ENCODE data around the gene RTP5.

GRCh38 chr2:241882091-241882625 lies 12.6 kb downstream of the RTP5 start:
- TF ChIP-seq CTCF (conservative IDR thresholded peaks at IDR 0.05; ENCODE audit: low read length) (peak; percentile 59), EZH2phosphoT487 (IDR thresholded peaks at IDR 0.05; ENCODE audit: borderline replicate concordance) (no peak)

Data from Loucy (cell line).